ENCODE results near the gene TCF19.

GRCh38 chr6:31156641-31157040, 1.7 kb upstream of the TCF19 start:
- TF ChIP-seq CTCF (IDR thresholded peaks at IDR 0.05; ENCODE audit: poor library complexity, severe bottlenecking) = no peak
- TF ChIP-seq TAF1 (IDR thresholded peaks at IDR 0.05; ENCODE audit: low read depth) = no peak
- no peak for TF ChIP-seq EP300 (conservative IDR thresholded peaks at IDR 0.05; ENCODE audit: poor library complexity, severe bottlenecking)
